HUES48 (cell line): ENCODE results near the gene TSPAN18.
A peak's percentile ranks its signal among the peaks of the same experiment; 100 is the strongest.

Experiments
- H3K27ac ChIP-seq: one replicate; pipeline ENCODE4 v1.7.0; 2013; ENCODE audit warnings: low read depth, low read length, inconsistent platforms
- H3K27me3 ChIP-seq: 2 replicates; pipeline ENCODE4 v1.6.1; 2013; ENCODE audit warnings: mild to moderate bottlenecking, low read length; ENCODE audit not compliant: control insufficient read depth, insufficient read depth
- H3K36me3 ChIP-seq: 2 replicates; pipeline ENCODE4 v1.6.1; 2013; ENCODE audit warnings: low read length; ENCODE audit not compliant: control insufficient read depth, insufficient read depth
- H3K4me1 ChIP-seq: 2 replicates; pipeline ENCODE4 v1.6.1; 2013; ENCODE audit warnings: mild to moderate bottlenecking, low read length; ENCODE audit not compliant: control insufficient read depth, insufficient read depth
- H3K4me3 ChIP-seq: 2 replicates; pipeline ENCODE4 v1.5.1; 2013; ENCODE audit warnings: mild to moderate bottlenecking, low read depth, low read length
- H3K9ac ChIP-seq: 2 replicates; pipeline ENCODE4 v1.6.1; 2013; ENCODE audit warnings: mild to moderate bottlenecking, low read depth, low read length, moderate library complexity
- H3K9me3 ChIP-seq: 2 replicates; pipeline ENCODE4 v1.6.1; 2013; ENCODE audit warnings: low read length; ENCODE audit not compliant: control insufficient read depth, insufficient read depth

TSPAN18 gene

GRCh38 chr11:44860346-44860745 is 133.6 kb downstream of the TSPAN18 start:
- Histone ChIP-seq H3K4me1 (peaks cover 48% of the 10 kb centered on the region), H3K9ac (no peak overlapping the region), H3K27me3 (no peaks in the 10 kb centered on the region), H3K9me3 (no peaks in the 10 kb centered on the region), H3K4me3 (no peak overlapping the region), H3K27ac (no peak overlapping the region), H3K36me3 (no peaks in the 10 kb centered on the region)

- no peaks in the 10 kb centered on the region; the same call in 1 of the 2 replicates for H3K27me3 ChIP-seq
- H3K36me3 ChIP-seq = no peaks in the 10 kb centered on the region
- peaks cover 51% of the 10 kb centered on the region for H3K4me1 ChIP-seq
- no peak overlapping the region for H3K4me3 ChIP-seq
- peak overlapping the region; percentile 95 for H3K27ac ChIP-seq
- peak overlapping the region; percentile 55 for H3K9ac ChIP-seq
- H3K9me3 ChIP-seq = no peaks in the 10 kb centered on the region
Observed at GRCh38 chr11:44861849-44862557, 135.2 kb downstream of the TSPAN18 start.

GRCh38 chr11:44862558-44863101 is 135.9 kb downstream of the TSPAN18 start:
- Histone ChIP-seq H3K27ac (peak overlapping the region; percentile 95), H3K9ac (no peak overlapping the region), H3K4me3 (no peak overlapping the region), H3K27me3 (no peaks in the 10 kb centered on the region; the same call in 1 of the 2 replicates), H3K9me3 (no peaks in the 10 kb centered on the region), H3K4me1 (peaks cover 51% of the 10 kb centered on the region), H3K36me3 (no peaks in the 10 kb centered on the region)

GRCh38 chr11:44863231-44863630 is 136.5 kb downstream of the TSPAN18 start:
- H3K9me3 ChIP-seq = no peaks in the 10 kb centered on the region
- H3K36me3 ChIP-seq = no peaks in the 10 kb centered on the region
- no peak overlapping the region for H3K9ac ChIP-seq
- no peak overlapping the region for H3K4me3 ChIP-seq
- H3K27ac ChIP-seq = peak overlapping the region; percentile 95
- no peaks in the 10 kb centered on the region; the same call in 1 of the 2 replicates for H3K27me3 ChIP-seq
- peaks cover 50% of the 10 kb centered on the region for H3K4me1 ChIP-seq

- H3K36me3 ChIP-seq = no peaks in the 10 kb centered on the region
- peaks cover 27% of the 10 kb centered on the region for H3K4me1 ChIP-seq
- no peak overlapping the region for H3K4me3 ChIP-seq
- no peak overlapping the region for H3K27ac ChIP-seq
- no peaks in the 10 kb centered on the region; the same call in 1 of the 2 replicates for H3K27me3 ChIP-seq
- H3K9ac ChIP-seq = no peak overlapping the region
- no peaks in the 10 kb centered on the region for H3K9me3 ChIP-seq
Observed at GRCh38 chr11:44865866-44866272, 139.1 kb downstream of the TSPAN18 start.

GRCh38 chr11:44866286-44866685 is 139.5 kb downstream of the TSPAN18 start:
- H3K9ac ChIP-seq = no peak overlapping the region
- peaks cover 27% of the 10 kb centered on the region for H3K4me1 ChIP-seq
- H3K27me3 ChIP-seq = no peaks in the 10 kb centered on the region; the same call in 1 of the 2 replicates
- no peaks in the 10 kb centered on the region for H3K9me3 ChIP-seq
- H3K36me3 ChIP-seq = no peaks in the 10 kb centered on the region
- no peak overlapping the region for H3K27ac ChIP-seq
- H3K4me3 ChIP-seq = no peak overlapping the region

- Histone ChIP-seq H3K4me1 (peaks cover 10% of the 10 kb centered on the region), H3K9ac (no peak overlapping the region), H3K9me3 (no peaks in the 10 kb centered on the region), H3K36me3 (no peaks in the 10 kb centered on the region), H3K27me3 (no peaks in the 10 kb centered on the region; the same call in 1 of the 2 replicates), H3K27ac (no peak overlapping the region), H3K4me3 (no peak overlapping the region)
Observed at GRCh38 chr11:44868021-44868420, 141.3 kb downstream of the TSPAN18 start.

- Histone ChIP-seq H3K9me3 (no peaks in the 10 kb centered on the region), H3K4me1 (peaks cover 3% of the 10 kb centered on the region), H3K27ac (peak overlapping the region; percentile 18), H3K36me3 (no peaks in the 10 kb centered on the region), H3K4me3 (no peak overlapping the region), H3K9ac (no peak overlapping the region), H3K27me3 (no peaks in the 10 kb centered on the region; the same call in 1 of the 2 replicates)
Observed at GRCh38 chr11:44868455-44869421, 142.0 kb downstream of the TSPAN18 start.

- H3K9me3 ChIP-seq = no peaks in the 10 kb centered on the region
- H3K4me1 ChIP-seq = peaks cover 3% of the 10 kb centered on the region
- no peaks in the 10 kb centered on the region; the same call in 1 of the 2 replicates for H3K27me3 ChIP-seq
- no peak overlapping the region for H3K27ac ChIP-seq
- H3K4me3 ChIP-seq = no peak overlapping the region
- no peaks in the 10 kb centered on the region for H3K36me3 ChIP-seq
- no peak overlapping the region for H3K9ac ChIP-seq
Observed at GRCh38 chr11:44870181-44870580, 143.4 kb downstream of the TSPAN18 start.

GRCh38 chr11:44870615-44871176 is 143.9 kb downstream of the TSPAN18 start:
- Histone ChIP-seq H3K27me3 (no peaks in the 10 kb centered on the region; the same call in 1 of the 2 replicates), H3K36me3 (no peaks in the 10 kb centered on the region), H3K4me3 (no peak overlapping the region)

More at GRCh38 chr11:44870615-44871176, 143.9 kb downstream of the TSPAN18 start:
- Histone ChIP-seq H3K9me3 (no peaks in the 10 kb centered on the region), H3K9ac (no peak overlapping the region), H3K27ac (no peak overlapping the region), H3K4me1 (peaks cover under 1% of the 10 kb centered on the region; the same call in 1 of the 2 replicates)
